ENCODE measurements around the gene CEP72. TPM values are rescaled to one million over a fixed set of nuclear protein-coding genes. Genes with fewer than 3 reads are reported as not detected.
"Not testable (repeated sequence)": the region's sequence is repeated elsewhere in the genome, so short reads cannot be mapped to it uniquely, and the experiment has no call there.

Gene CEP72
- polyA plus RNA-seq, 4 donors: 7.2 to 10.7 (median 8.9) TPM

DNA sequence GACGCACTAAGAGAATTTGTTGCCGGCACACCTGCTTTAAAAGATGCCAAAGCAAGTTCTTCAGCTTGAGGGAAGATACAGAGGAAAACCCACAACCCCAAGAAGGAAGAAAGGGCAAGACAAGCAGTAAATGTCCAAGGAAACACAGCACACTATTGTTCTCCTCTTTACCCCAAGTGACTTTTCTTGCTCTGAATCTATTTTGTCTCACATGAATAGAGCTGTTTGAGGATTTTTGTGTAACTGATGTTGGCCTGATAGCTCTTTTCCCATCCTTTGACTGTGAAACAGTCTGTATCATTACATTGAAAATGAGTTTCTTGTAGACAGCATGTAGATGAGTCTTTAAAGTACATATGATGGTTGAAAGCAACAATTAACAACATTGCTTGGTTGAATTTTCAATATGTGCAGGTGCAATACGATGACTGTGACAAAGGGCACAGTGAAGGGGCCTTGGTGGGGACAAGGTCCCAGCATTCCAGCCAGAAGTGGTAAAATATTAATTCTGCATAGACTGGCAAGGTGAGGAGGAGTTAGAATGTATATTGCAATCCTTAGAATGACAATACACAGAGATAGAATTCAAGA, 16.8 kb upstream of the CEP72 start:
- DNase-seq (ENCODE audit: low read depth in 4 of 4, low spot score in 3 of 4): no peak

DNA sequence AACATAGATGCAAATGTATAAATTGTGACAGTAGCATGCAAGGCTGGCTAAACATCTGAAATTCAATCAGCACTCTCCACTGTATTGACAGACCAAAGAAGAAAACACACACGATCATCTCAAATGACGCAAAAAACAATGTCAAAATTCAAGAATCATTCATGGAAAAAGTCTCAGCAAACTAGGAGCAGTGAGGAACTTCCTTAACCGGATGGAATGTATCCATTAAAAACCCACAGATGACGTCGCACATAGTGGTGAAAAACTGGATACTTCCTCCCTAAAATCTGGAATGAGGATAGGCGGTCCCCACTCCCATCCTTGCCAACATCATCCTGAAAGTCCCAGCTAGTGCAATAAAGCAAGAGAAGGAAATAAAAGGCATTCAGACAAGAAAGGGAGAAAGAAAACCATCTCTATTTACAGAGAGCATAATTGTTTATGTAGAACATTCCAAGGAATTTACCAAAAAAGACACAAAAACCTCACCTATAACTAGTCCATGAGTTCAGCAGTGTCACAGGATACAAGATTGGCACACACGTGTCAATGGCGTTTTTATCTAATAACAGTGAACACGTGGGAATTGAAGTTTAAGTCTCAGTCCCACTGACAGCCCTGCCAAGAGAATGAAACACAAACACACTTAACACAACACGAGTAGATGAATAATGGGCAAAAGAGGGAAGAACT, 14.1 kb upstream of the CEP72 start:
- no peak for DNase-seq (ENCODE audit: low read depth in 4 of 4, low spot score in 3 of 4)

DNA sequence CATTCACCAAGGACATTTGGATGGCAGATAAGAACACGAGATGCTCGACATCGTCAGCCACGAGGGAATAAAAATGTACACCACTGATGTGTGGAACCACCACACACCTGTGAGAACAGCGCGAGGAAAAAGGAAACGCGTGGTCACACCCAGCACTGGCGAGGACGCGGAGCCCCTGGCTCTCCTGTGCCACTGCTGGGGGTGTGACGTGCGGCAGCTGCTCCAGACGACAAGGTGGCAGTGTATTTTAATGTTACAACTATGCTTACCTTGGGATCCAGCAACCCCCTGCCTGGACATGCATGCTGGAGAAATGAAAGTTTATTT, 13.6 kb upstream of the CEP72 start:
- no peak for DNase-seq (ENCODE audit: low read depth in 4 of 4, low spot score in 3 of 4)

DNA sequence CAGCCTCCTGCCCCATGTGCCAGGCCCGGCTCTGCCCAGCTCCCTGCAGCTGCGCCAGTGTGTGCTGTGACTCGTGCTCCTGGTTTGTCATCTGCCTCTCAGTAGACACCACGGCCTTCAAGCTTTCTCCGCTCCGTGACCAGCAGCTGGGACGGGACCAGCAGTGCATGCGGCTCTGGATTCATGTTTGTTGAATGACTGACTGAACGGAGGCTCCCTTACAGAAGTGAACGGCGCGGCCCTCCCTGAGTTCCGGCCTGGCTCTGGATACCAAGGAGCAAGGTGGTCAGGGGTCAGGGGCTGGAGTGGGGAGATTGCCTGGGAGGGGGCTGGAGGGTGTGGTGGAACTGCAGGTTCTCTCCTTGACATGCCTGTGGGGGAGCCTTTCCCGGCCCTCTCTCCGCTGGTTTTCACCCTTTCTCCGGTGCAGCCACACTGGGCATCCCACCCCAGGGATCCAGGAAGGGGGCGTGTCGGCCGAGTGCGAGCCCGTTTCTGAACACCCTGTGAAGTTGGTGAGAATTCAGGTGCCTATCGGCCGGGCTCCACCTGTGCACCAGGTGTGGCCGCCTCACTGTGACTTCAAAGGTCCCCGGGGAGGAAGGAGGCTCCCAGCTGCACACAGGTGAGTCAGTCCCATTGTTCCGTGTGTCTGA, 11.1 kb upstream of the CEP72 start:
- no peak for DNase-seq (ENCODE audit: low read depth in 4 of 4, low spot score in 3 of 4)

DNA sequence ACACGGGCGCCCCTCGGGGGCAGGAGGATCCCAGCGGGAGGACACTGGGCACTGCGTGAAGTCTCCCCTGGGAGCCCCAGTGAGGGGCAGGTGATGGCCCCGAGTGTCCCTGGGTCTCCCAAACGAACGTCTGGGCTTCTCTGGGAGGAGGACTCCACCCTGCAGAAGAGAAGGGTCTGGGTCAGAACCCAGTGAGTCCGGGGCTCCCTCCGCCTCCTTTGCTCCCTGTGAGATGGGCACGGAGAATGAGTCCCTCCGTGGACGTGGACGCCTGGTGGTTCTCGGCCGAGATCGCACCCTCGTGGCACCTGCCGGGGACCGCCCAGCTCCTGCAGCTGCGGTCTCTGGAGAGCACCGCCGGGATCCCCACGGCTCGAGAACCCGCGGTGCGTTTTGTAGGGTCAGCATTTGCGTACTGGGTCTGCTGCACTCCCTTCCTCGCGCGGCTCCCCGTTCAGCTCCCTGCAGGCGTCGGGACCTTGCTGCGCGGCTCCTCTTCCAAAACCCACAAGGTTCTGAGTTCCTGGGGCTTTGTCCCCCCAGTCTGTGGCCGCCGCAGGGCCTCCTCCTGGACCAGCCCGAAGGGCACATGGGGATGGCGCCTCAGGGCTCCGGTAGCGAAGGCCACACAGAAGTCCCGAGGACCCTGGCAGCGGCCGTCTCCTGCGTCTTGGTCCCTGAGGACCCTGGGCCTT, 10.2 kb upstream of the CEP72 start:
- DNase-seq (ENCODE audit: low read depth in 4 of 4, low spot score in 3 of 4): no peak

DNA sequence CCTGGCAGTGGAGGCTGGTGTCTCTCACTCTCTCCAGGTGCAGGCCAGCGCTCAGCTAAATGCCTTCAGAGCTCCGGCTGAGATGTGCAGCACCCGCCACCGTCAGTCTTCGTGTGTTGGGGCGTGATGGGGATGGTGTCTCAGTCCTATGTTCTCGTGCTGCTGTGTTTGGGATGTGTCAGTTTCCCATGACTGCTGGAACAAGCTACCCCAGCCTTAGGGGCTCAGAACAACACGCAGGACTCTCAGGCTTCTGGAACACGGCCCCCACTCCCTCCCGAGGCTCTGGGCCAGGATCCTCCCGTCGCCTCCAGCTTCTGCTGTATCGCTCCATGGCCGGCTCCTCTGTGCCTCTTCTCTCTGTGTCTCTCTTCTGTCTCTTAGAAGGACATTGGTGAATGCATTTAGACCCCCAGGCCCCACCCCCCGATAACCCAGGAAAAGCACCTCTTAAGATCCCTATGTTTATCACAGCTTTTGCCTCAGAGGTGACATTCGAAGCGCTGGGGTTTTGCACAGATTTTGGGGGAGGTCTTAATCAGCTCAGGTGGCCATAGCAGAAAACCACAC, 9.6 kb upstream of the CEP72 start:
- DNase-seq (ENCODE audit: low read depth in 4 of 4, low spot score in 3 of 4): no peak

DNA sequence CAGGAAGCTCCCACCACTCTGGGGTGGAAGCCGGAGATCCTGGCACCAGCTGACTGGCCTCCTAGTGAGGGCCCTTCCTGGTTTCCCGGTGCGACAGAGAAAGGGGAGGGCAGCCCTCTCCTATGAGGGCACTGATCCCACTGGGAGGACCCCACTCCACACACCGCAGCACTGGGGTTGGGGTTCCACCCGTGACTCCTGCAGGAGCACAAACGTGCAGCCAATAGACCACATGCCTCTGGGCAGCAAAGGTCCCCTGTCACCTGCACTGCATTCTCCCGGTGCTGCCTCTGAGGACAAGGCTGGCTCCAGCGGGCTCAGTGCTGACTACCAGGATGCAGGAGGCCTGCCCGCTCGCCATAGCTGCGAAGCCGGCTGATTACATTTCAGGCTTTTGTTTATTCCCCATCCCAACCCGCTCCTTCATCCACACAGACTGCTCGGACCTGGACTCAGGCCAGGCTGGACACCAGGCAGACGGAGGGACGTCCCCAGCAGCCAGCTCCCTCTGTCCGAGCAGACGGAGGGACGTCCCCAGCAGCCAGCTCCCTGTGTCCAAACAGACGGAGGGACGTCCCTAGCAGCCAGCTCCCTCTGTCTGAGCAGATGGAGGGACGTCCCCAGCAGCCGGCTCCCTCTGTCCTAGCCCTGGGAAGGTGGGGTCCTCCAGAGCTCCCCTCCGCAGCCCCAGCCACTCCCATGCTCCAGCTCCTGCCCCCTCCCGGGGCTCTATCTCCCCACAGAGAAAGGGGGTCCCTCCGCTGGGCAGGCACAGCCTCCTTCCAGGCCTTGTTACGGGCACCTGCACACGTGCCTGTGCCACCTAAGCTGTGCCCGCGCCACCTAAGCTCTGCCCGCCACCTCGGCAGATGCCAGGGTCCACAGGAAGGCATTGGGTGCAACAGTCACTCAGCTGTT, 8.8 kb upstream of the CEP72 start:
- DNase-seq (ENCODE audit: low read depth in 4 of 4, low spot score in 3 of 4): no peak

DNA sequence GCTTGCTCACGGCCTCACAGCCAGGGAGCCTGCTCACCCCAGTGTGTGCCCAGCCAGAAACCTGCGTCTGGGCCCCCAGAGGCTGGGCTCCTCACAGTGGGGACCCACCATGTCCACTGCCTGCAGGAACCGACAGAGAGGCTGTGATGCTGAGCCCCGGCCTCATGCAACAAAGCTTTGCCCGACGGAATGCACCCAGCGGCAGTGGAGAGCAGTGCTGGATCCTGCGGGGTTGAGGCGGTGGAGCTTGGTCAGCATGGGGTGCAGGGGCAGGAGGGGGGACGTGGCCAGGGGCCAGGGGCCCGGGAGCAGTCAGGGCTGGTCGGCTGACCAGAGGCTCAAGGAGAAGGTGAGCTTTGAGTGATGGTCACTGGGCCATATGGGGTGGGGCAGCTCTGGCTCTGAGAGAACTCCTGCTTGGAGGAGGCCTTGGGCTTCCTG, 7.7 kb upstream of the CEP72 start:
- no peak for DNase-seq (ENCODE audit: low read depth in 4 of 4, low spot score in 3 of 4)

DNA sequence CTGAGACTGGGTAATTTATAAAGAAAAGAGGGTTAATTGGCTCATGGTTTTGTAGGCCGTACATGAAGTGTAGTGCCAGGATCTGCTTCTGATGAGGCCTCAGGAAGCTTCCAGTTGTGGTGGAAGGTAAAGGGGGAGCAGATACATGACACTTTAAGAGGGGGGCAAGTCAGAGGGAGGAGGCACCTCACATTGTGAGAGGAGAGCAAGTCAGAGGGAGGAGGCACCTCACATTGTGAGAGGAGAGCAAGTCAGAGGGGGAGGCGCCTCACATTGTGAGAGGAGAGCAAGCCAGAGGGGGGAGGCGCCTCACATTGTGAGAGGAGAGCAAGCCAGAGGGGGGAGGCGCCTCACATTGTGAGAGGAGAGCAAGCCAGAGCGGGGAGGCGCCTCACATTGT, 7.0 kb upstream of the CEP72 start:
- not testable (repeated sequence) for DNase-seq (ENCODE audit: low read depth in 4 of 4, low spot score in 3 of 4)

DNA sequence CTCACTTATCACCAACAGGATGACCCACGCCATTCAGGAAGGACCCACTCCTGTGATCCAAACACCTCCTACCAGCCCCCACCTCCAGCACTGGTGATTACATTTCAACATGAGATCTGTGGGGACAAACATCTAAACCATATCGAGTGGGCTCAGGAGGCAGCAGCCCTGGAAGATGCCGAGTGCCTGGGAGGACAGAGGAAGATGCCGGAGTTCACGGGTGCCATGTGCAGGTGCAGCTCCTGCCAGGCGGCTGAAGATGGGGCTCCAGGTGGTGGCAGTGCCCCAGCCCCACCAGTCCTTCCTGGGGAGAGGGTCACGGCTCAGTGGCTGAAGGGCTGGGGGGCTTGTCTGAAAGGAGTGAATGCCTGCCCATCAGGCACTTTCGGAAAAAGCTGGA, 6.1 kb upstream of the CEP72 start:
- no peak for DNase-seq (ENCODE audit: low read depth in 4 of 4, low spot score in 3 of 4)

DNA sequence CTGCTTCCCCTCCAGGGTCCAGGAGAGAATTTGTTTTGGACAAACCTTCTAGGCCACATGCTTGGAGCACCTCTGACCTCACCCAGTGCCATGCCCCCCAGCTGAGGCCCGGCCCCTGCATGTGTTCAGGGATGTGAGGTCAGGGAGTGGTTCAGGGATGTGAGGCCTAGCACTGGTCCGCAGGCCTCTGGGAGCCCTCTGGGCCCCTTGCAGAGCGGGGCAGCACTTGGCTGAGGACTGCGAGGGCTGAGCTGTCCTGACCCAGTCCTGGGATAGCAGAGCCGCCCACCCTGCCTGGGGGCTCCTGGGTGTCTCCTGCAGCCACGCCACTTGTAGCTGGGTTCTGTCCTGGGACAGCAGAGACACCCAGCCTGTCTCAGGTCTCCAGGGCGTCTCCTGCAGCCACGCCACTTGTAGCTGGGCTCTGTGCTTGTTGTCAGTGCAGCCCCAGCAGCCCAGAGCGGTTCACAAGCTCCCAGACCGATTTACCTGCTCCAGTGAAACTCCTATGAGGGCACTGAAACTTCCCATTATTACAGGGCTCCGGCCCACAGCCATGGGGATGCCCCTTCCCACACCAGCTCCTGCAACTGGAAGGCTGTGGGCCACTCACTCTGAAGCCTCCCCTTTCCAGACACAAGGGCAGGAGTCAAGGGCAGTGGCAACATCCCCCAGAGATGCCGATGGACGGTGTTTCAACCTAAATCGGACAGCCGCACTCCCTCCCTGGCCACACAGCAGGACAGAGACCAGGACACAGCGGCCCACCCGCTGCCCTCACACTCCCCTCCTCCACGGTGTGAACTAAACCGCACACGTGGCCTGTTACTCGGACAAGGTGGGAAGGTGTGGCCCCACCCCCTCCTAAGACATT, 5.4 kb upstream of the CEP72 start:
- DNase-seq (ENCODE audit: low read depth in 4 of 4, low spot score in 3 of 4): no peak

DNA sequence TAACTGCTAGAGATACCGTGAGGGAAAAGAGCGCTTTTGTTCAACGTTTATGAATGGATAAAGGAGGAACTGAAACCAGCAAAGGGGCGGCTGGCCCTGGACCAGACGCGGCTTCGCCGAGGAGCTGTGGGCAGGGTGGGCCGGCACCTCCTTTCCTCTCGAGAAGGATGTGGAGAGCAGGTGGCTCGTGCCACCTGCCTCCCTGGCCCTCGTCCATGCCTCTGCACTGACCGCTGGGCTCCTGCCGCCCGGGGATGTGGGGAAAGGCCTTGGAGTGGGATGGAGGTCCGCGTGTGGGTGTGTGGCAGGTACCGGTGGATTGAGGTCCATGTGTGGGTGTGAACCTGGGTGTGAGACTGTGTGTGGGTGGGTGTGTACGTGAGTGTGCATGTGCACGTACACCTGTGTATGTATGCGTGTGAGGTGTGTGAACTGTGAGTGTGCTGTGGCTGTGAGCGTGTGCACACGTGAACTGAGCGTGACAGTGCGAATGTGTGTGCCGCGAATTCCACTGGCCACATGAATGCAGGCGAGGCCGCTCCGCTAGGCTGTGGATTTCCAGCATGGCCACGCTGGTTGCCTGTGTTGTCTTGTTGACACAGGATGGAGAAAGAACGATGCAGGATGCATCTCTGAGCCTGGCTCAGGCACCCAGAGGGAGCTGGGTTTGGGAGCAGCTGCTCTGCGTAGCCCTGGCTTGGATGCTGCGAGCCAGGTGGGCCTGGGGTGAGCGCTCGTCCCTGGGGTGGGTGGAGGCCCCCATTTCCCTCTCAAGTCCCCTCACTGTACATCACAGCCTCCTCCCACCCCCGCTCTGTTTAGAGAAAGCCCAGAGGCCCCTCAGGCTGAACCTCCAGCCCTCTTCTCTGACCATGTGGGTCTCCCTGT, 4.4 kb upstream of the CEP72 start:
- DNase-seq (ENCODE audit: low read depth in 4 of 4, low spot score in 3 of 4): no peak

DNA sequence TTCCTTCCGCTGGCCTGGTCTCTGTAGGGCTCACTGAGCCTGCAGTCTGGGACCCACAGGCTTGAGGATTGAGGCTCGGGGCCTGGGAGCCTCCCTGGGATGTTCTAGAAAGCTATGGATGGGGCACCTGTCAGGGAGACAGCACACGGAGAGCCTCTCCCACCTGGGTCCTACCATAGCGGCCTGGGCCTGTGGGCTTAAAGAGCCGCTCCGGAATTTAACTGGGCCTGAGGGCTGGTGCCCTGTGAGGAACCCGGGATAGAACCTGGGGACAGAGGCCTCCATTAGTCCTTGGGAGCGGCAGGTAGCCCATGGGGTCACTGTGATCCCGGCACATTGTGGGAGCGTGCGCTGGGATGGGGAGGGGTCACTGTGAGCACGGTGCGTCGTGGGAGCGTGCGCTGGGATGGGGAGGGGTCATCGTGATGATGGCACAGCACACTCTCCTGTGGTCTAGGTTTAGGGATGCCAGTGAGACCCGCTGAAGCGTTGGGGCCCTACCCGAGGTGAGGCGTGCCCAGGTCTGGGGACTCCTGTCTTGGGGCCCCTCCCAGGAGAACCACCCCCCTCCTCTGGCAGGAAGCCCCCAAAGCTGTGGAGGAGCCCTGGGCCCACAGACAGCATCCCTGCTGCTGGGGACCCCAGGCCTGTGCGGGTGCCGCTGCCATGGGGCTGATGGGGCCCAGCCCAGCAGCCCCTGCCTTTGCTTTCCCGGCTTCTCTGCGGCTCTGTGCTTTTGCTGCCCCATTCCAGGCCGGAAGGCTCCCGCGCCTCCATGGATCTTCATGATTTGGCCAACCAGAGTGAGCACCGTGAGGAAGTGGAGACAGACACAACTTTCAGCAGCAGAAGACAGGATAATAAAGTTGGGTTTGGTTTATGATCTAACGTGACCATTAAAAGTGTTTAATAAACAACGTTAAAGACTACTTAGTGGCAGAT, 3.4 kb upstream of the CEP72 start:
- no peak for DNase-seq (ENCODE audit: low read depth in 4 of 4, low spot score in 3 of 4)

DNA sequence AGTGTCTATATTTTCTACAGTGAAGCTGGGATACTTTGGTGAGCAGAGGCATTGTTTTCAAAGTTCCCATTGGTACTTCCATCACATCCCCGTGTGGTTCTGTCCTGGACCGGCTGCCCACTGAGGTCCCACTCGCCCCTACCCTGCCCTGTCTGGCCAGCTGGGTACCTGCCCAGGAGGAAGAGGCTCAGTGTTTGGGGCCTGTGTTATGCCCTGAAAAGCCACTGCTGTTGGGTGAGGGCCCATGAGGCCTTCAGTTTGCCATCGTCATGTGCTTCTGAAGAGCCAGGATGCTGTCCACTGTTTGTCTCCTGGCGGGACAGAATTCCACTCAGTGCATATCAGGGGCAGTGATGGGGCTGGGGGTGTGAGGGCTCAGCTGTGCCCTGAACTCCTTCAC, 2.6 kb upstream of the CEP72 start:
- DNase-seq (ENCODE audit: low read depth in 4 of 4, low spot score in 3 of 4): no peak

DNA sequence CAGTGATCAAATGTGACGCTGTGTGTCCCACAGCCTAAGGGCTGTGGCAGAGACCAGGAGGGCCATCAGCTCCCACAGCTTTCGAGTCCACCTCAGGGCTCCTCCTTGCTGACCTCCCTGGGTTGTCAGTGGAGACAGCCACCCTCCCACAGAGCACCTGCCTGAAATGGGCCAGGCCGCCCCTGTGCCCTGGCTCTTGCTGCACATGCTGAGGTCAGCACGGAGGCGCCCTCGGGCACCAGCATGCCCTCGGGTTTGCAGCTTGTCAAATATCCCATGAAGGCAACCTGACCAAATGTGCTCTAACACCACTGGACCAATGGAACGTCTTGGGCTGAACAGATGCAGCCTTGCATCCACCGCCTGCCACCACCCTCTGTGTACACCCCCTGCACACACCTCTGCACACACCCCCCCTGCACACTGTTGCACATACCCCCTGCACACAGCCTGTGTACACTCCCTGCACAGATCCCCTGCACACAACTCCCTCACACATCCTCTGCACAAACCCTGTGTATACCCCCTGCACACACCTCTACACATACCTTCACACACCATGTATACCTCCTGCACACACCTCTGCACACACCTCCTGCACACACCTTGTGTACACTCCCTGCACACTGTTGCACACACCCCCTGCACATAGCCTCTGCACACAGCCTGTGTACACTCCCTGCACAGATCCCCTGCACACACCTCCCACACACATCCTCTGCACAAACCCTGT, 2.0 kb upstream of the CEP72 start:
- no peak for DNase-seq (ENCODE audit: low read depth in 4 of 4, low spot score in 3 of 4)
